Ectodermal cell (in vitro differentiated cells): ENCODE measurements around the gene RGMA.

Source experiments
- H3K27ac ChIP-seq: 2 replicates; pipeline ENCODE4 v1.7.0; 2013; ENCODE audit warnings: mild to moderate bottlenecking, low read depth, low read length; ENCODE audit not compliant: insufficient read depth, poor library complexity, severe bottlenecking
- H3K27me3 ChIP-seq: 2 replicates; pipeline ENCODE4 v1.7.0; 2013; ENCODE audit warnings: mild to moderate bottlenecking, low read length; ENCODE audit not compliant: insufficient read depth, control insufficient read depth, poor library complexity, severe bottlenecking
- H3K36me3 ChIP-seq: one replicate; pipeline ENCODE4 v1.7.0; 2013; ENCODE audit warnings: low read length; ENCODE audit not compliant: control insufficient read depth, insufficient read depth
- H3K4me1 ChIP-seq: one replicate; pipeline ENCODE4 v1.7.0; 2013; ENCODE audit warnings: low read length; ENCODE audit not compliant: control insufficient read depth, insufficient read depth
- H3K4me3 ChIP-seq: 2 replicates; pipeline ENCODE4 v1.7.0; 2013; ENCODE audit warnings: low read depth, low read length, control low read depth; ENCODE audit not compliant: insufficient read depth
- H3K9me3 ChIP-seq: 2 replicates; pipeline ENCODE4 v1.7.0; 2013; ENCODE audit warnings: mild to moderate bottlenecking, low read length, moderate library complexity; ENCODE audit not compliant: control insufficient read depth
- WGBS, 2 experiments: methylation state at CpG; one replicate each; pipeline ENCODE4 v1.1.7; 2013; ENCODE audit warnings: missing lambda C conversion rate in 2 of 2; 5-methylcytosine and 5-hydroxymethylcytosine counted together

RGMA gene

GRCh38 chr15:93018574-93018973, 70.4 kb downstream of the RGMA start:
- Histone ChIP-seq H3K4me3 (no peak overlapping the region), H3K9me3 (no peaks in the 10 kb centered on the region), H3K36me3 (peaks cover 76% of the 10 kb centered on the region), H3K4me1 (no peaks in the 10 kb centered on the region), H3K27me3 (no peaks in the 10 kb centered on the region), H3K27ac (no peak overlapping the region)
- 88 to 89% methylated on average over 4 of the region's 4 CpGs for WGBS, 2 experiments

- H3K27ac ChIP-seq, result no peak overlapping the region
- H3K4me3 ChIP-seq, result no peak overlapping the region
- H3K36me3 ChIP-seq, result peaks cover 81% of the 10 kb centered on the region
- H3K9me3 ChIP-seq, result no peaks in the 10 kb centered on the region
- WGBS, 2 experiments, result 95 to 98% methylated on average over 5 of the region's 6 CpGs
- no peaks in the 10 kb centered on the region for H3K27me3 ChIP-seq
- H3K4me1 ChIP-seq, result no peaks in the 10 kb centered on the region
Observed at GRCh38 chr15:93017526-93017925, 71.5 kb downstream of the RGMA start.

- Histone ChIP-seq H3K4me3 (no peak overlapping the region), H3K36me3 (peaks cover 81% of the 10 kb centered on the region), H3K9me3 (no peaks in the 10 kb centered on the region), H3K4me1 (no peaks in the 10 kb centered on the region), H3K27me3 (no peaks in the 10 kb centered on the region), H3K27ac (no peak overlapping the region)
- WGBS, 2 experiments, result 88 to 100% methylated on average over 1 of the region's 1 CpG
Observed at GRCh38 chr15:93012786-93013185, 76.2 kb downstream of the RGMA start.

- no peaks in the 10 kb centered on the region for H3K4me1 ChIP-seq
- H3K27me3 ChIP-seq, result no peaks in the 10 kb centered on the region
- no peaks in the 10 kb centered on the region for H3K9me3 ChIP-seq
- H3K27ac ChIP-seq, result no peak overlapping the region
- peaks cover 70% of the 10 kb centered on the region for H3K36me3 ChIP-seq
- H3K4me3 ChIP-seq, result no peak overlapping the region
- WGBS, 2 experiments, result 93 to 97% methylated on average over 3 of the region's 3 CpGs
Observed at GRCh38 chr15:93007994-93008393, 81.0 kb downstream of the RGMA start.

- 88 to 89% methylated on average over 4 of the region's 4 CpGs for WGBS, 2 experiments
- no peak overlapping the region for H3K4me3 ChIP-seq
- peaks cover 71% of the 10 kb centered on the region for H3K36me3 ChIP-seq
- no peaks in the 10 kb centered on the region for H3K27me3 ChIP-seq
- H3K4me1 ChIP-seq, result no peaks in the 10 kb centered on the region
- H3K27ac ChIP-seq, result no peak overlapping the region
- H3K9me3 ChIP-seq, result no peaks in the 10 kb centered on the region
Observed at GRCh38 chr15:93005133-93005532, 83.9 kb downstream of the RGMA start.

GRCh38 chr15:93001881-93002280, 87.1 kb downstream of the RGMA start:
- Histone ChIP-seq H3K4me1 (no peaks in the 10 kb centered on the region), H3K36me3 (peaks cover 79% of the 10 kb centered on the region), H3K9me3 (no peaks in the 10 kb centered on the region), H3K27me3 (no peaks in the 10 kb centered on the region), H3K27ac (no peak overlapping the region), H3K4me3 (no peak overlapping the region)
- 94 to 96% methylated on average over 2 of the region's 2 CpGs for WGBS, 2 experiments

- no peak overlapping the region for H3K27ac ChIP-seq
- H3K9me3 ChIP-seq, result no peaks in the 10 kb centered on the region
- H3K4me3 ChIP-seq, result no peak overlapping the region
- H3K4me1 ChIP-seq, result no peaks in the 10 kb centered on the region
- peaks cover 80% of the 10 kb centered on the region for H3K36me3 ChIP-seq
- no peaks in the 10 kb centered on the region for H3K27me3 ChIP-seq
- 92 to 95% methylated on average over 6 of the region's 6 CpGs for WGBS, 2 experiments
Observed at GRCh38 chr15:93001156-93001555, 87.9 kb downstream of the RGMA start.

GRCh38 chr15:92997821-92998220, 91.2 kb downstream of the RGMA start:
- Histone ChIP-seq H3K36me3 (peaks cover 78% of the 10 kb centered on the region), H3K4me1 (no peaks in the 10 kb centered on the region), H3K4me3 (no peak overlapping the region), H3K27me3 (no peaks in the 10 kb centered on the region), H3K9me3 (no peaks in the 10 kb centered on the region), H3K27ac (no peak overlapping the region)
- 95 to 97% methylated on average over 6 of the region's 6 CpGs for WGBS, 2 experiments

GRCh38 chr15:92992720-92993119, 96.3 kb downstream of the RGMA start:
- H3K36me3 ChIP-seq, result peaks cover 59% of the 10 kb centered on the region
- no peaks in the 10 kb centered on the region for H3K9me3 ChIP-seq
- H3K27me3 ChIP-seq, result no peaks in the 10 kb centered on the region
- no peak overlapping the region for H3K27ac ChIP-seq
- no peak overlapping the region for H3K4me3 ChIP-seq
- WGBS, 2 experiments, result 95 to 98% methylated on average over 9 of the region's 9 CpGs
- H3K4me1 ChIP-seq, result no peaks in the 10 kb centered on the region

GRCh38 chr15:92990031-92990430, 99.0 kb downstream of the RGMA start:
- Histone ChIP-seq H3K27me3 (no peaks in the 10 kb centered on the region), H3K36me3 (peaks cover 58% of the 10 kb centered on the region), H3K9me3 (no peaks in the 10 kb centered on the region), H3K4me3 (no peak overlapping the region), H3K27ac (peak overlapping the region; percentile 38), H3K4me1 (no peaks in the 10 kb centered on the region)
- 97 to 100% methylated on average over 2 of the region's 2 CpGs for WGBS, 2 experiments

- H3K36me3 ChIP-seq, result peaks cover 63% of the 10 kb centered on the region
- no peaks in the 10 kb centered on the region for H3K27me3 ChIP-seq
- no peaks in the 10 kb centered on the region for H3K4me1 ChIP-seq
- 97 to 99% methylated on average over 2 of the region's 2 CpGs for WGBS, 2 experiments
- no peak overlapping the region for H3K27ac ChIP-seq
- no peak overlapping the region for H3K4me3 ChIP-seq
- no peaks in the 10 kb centered on the region for H3K9me3 ChIP-seq
Observed at GRCh38 chr15:92989470-92989869, 99.5 kb downstream of the RGMA start.
